HFF-Myc (cell line): ENCODE data around the gene C5.
"Not testable (repeated sequence)": the region's sequence is repeated elsewhere in the genome, so short reads cannot be mapped to it uniquely, and the experiment has no call there.

Experiments used
- DNase-seq: peaks from one replicate; pipeline ENCODE4 v3.0.0-alpha.2; 2011; ENCODE audit warnings: low read depth; ENCODE audit errors: extremely low read depth
- H3K4me3 ChIP-seq: replicated peaks from 2 replicates; pipeline ENCODE4 v1.5.1; 2011; ENCODE audit warnings: low read depth, mild to moderate bottlenecking, control low read depth, low read length
- CTCF ChIP-seq: IDR thresholded peaks from 2 replicates; pipeline ENCODE4 v1.5.1; 2012; ENCODE audit warnings: mild to moderate bottlenecking, low read depth, low read length, control low read depth; ENCODE audit errors: missing control alignments

The C5 gene

GRCh38 chr9:121050128-121050988 lies at the start of gene C5:
TSS of gene C5 (minus strand) at chr9:121050275. CDS start at chr9:121050246, 29 bp downstream.
- no peak within 1 kb of the TSS for H3K4me3 ChIP-seq
- TF ChIP-seq CTCF, result no peak
- DNase-seq, result no peak

- DNase-seq, result no peak
- H3K4me3 ChIP-seq, result no peak overlapping the region
- TF ChIP-seq CTCF, result no peak
Observed at GRCh38 chr9:121098567-121099198, 48.6 kb upstream of the C5 start.

DNA sequence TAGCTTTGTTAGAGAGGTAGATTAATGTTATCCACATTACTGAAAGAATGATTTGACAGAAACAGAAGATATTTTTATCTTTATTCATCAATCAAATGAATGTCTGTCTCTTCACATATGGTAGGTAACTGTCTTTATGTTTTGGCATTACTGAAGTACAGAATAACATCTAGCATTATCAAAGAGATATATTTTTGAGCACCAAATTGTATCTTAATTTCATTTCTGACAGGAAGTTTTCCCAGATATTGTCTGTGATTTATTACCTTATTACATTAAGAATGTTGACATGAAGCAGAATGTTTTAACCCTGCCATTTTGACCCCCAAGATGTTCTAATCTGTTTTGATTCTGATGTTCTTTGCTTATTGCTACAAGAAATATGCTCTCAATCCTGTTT lies 45.0 kb upstream of the C5 start:
- TF ChIP-seq CTCF, result no peak
- DNase-seq, result no peak
- no peak overlapping the region for H3K4me3 ChIP-seq

- not testable (repeated sequence) for DNase-seq, H3K4me3 ChIP-seq
Observed at GRCh38 chr9:121090743-121091142, 40.7 kb upstream of the C5 start.

DNA sequence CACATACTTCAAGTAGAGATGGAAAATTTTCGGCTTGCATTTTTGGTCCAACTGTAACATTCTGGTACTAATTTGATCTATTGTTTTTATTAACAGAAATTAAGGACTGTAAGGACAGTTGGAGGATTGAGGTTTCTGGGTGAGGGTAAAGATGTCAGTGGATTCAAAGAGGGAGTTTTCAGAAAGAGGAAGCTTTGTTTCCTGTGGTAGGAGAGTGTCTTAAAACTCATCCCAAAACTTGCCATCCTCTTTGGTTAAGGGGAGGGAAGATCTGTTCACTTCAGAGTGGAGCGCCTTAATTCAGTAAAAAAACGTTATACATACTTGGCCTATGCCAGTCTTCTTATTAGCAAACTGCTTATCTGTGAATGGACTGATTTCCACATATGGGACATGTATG lies 38.5 kb upstream of the C5 start:
- no peak for DNase-seq
- H3K4me3 ChIP-seq, result no peak overlapping the region
- no peak for TF ChIP-seq CTCF

DNA sequence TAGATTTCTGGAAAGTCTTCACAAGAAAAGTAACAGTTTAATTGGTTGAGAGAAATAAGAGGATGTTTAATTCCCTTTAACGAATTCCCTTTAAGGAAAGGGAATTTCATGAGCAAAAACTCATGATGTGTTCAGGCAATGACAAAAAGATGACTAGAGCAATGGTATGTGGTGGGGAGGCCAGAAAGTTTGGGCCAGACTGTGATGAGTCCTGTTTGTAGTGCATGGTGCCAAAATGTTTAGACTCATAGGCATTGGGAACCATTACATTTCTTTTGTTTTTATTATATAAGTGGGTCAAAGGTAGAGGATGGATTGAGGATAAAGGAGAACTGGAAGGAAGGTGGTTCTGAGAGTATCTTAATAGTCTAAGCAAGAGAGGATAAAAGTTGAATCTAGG lies 35.6 kb upstream of the C5 start:
- H3K4me3 ChIP-seq, result no peak overlapping the region
- TF ChIP-seq CTCF, result no peak
- no peak for DNase-seq

DNA sequence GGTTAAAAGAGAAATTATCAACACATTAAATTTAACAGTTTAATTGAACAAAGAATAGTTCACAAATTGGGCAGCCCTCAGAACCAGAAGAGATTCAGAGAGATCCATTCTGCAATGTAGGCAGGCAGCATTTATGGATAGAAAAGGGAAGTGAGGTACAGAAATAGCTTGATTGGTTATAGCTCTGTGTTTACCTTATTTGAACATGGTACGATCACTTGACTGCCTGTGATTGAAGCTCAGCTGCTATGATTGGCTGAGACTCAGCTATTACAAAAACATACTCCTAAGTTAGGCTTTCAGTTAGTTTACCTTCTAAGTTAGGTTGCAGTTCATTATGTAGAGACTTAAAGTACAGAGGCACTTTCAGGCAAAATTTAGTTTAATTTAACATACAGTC lies 32.0 kb upstream of the C5 start:
- H3K4me3 ChIP-seq, result no peak overlapping the region
- no peak for DNase-seq
- no peak for TF ChIP-seq CTCF
